C4-2B (cell line): ENCODE results near the gene SMG6.

ENCODE experiments used
- ZFX ChIP-seq: fragments of 450-650 bp; IDR thresholded peaks from 2 replicates; pipeline ENCODE4 v1.6.1; 2017
- TF ChIP-seq, protein P1 (sequence below): fragments of 450-650 bp; conservative IDR thresholded peaks from 2 replicates; pipeline ENCODE4 v1.5.1; 2017; ENCODE audit warnings: mild to moderate bottlenecking

DNA sequence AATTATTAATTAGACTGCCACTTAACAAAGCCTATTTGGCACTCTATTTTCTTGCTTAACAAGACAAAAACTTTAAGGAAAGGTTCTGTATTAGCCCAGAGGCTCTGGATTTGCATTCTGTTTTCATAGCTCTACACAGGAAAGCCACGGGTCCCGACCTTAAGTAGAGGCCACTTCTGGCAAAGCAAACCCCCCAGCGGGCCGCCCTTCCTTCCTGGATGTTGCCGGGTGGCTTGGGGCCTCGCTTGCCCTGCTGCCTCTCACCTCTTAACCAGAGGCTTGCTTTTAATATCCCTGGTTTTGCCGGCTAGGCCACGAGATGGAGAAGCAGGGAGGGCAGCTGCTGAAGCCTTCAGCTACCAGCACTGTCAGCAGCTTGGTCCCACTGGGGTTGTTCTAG lies 282.9 kb downstream of the SMG6 start:
- TF ChIP-seq, protein P1, sequence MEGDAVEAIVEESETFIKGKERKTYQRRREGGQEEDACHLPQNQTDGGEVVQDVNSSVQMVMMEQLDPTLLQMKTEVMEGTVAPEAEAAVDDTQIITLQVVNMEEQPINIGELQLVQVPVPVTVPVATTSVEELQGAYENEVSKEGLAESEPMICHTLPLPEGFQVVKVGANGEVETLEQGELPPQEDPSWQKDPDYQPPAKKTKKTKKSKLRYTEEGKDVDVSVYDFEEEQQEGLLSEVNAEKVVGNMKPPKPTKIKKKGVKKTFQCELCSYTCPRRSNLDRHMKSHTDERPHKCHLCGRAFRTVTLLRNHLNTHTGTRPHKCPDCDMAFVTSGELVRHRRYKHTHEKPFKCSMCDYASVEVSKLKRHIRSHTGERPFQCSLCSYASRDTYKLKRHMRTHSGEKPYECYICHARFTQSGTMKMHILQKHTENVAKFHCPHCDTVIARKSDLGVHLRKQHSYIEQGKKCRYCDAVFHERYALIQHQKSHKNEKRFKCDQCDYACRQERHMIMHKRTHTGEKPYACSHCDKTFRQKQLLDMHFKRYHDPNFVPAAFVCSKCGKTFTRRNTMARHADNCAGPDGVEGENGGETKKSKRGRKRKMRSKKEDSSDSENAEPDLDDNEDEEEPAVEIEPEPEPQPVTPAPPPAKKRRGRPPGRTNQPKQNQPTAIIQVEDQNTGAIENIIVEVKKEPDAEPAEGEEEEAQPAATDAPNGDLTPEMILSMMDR: no peak
- TF ChIP-seq ZFX: no peak
